Measurements from ENCODE around the gene OR10C1. TPM values are rescaled to one million over a fixed set of nuclear protein-coding genes. Genes with fewer than 3 reads are reported as not detected.

OR10C1 gene
- polyA plus RNA-seq, 3 donors: not detected

GRCh38 chr6:29486577-29486976 lies 47.5 kb downstream of the OR10C1 start:
- Histone ChIP-seq H3K9me3 (replicated peaks in 1 of 2; ENCODE audit: control insufficient read depth in 1 of 2, insufficient read depth in 1 of 2, low read length in 2 of 2) (no peaks in the 10 kb centered on the region), H3K4me2 (replicated peaks; ENCODE audit: extremely low read depth, low read length, poor library complexity, severe bottlenecking) (no peak overlapping the region), H3K36me3 (replicated peaks in 1 of 2; ENCODE audit: control insufficient read depth in 1 of 2, insufficient read depth in 2 of 2, low read length in 2 of 2) (no peaks in the 10 kb centered on the region), H3K27me3 (ENCODE audit: control insufficient read depth in 2 of 2, insufficient read depth in 2 of 2, low read length in 2 of 2) (no peaks in the 10 kb centered on the region), H3K4me3 (replicated peaks in 1 of 3; ENCODE audit: low read depth in 2 of 3, low read length in 3 of 3) (no peak overlapping the region), H3K9ac (ENCODE audit: insufficient read depth, low read length, poor library complexity, severe bottlenecking) (no peak overlapping the region), H3K79me2 (ENCODE audit: insufficient read depth, low read length) (no peaks in the 10 kb centered on the region), H3K4me1 (ENCODE audit: control insufficient read depth in 1 of 2, insufficient read depth in 2 of 2, low read length in 2 of 2) (no peaks in the 10 kb centered on the region), H2AFZ (ENCODE audit: insufficient read depth, low read depth, low read length, poor library complexity, severe bottlenecking) (no peak overlapping the region), H4K20me1 (ENCODE audit: insufficient read depth, low read length) (no peaks in the 10 kb centered on the region), H3K27ac (ENCODE audit: low read depth in 1 of 2, low read length in 2 of 2) (no peak overlapping the region)
- DNase-seq: no peak
- intact Hi-C loops (cut with micrococcal nuclease): no loop called here
- no peak overlapping the region for H3K4me3 Mint-ChIP-seq
- TF ChIP-seq, protein P1, sequence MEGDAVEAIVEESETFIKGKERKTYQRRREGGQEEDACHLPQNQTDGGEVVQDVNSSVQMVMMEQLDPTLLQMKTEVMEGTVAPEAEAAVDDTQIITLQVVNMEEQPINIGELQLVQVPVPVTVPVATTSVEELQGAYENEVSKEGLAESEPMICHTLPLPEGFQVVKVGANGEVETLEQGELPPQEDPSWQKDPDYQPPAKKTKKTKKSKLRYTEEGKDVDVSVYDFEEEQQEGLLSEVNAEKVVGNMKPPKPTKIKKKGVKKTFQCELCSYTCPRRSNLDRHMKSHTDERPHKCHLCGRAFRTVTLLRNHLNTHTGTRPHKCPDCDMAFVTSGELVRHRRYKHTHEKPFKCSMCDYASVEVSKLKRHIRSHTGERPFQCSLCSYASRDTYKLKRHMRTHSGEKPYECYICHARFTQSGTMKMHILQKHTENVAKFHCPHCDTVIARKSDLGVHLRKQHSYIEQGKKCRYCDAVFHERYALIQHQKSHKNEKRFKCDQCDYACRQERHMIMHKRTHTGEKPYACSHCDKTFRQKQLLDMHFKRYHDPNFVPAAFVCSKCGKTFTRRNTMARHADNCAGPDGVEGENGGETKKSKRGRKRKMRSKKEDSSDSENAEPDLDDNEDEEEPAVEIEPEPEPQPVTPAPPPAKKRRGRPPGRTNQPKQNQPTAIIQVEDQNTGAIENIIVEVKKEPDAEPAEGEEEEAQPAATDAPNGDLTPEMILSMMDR (IDR thresholded peaks at IDR 0.05): no peak
- peaks cover 0 to 2% (median 0%) of the 10 kb centered on the region in 3 donors for H3K27me3 Mint-ChIP-seq (ENCODE audit: low read depth in 3 of 3)
- H3K27ac Mint-ChIP-seq: no peak overlapping the region
- no CpG with 5 or more reads among the region's 4 CpGs for WGBS (ENCODE audit: insufficient coverage)
- H3K36me3 Mint-ChIP-seq: no peaks in the 10 kb centered on the region
- H3K4me1 Mint-ChIP-seq: peaks cover 4% of the 10 kb centered on the region
- peaks cover 0 to 4% (median 1%) of the 10 kb centered on the region in 7 donors for H3K9me3 Mint-ChIP-seq

DNA sequence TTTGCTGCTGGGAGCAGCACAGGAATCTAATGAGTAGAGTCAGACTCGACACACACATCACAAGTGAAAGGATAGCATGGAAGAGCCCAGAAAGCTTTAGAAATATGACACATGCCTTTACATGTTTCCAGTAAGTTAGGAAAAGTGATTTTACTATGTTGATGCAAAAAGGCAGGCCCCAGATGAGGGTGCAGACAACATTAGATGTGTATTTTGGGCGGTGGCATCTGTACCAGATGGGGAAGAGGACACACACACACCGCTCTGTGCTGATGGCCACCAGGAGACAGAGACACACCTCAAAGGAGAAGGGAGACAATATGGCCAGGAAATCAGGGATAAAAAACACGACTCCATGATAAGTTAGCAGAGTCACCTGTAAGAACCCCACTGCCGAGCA lies 48.0 kb downstream of the OR10C1 start:
- no peak overlapping the region for H2AFZ ChIP-seq (ENCODE audit: insufficient read depth, low read depth, low read length, poor library complexity, severe bottlenecking)
- no peaks in the 10 kb centered on the region for H3K27me3 ChIP-seq (ENCODE audit: control insufficient read depth in 2 of 2, insufficient read depth in 2 of 2, low read length in 2 of 2)
- TF ChIP-seq, protein P1 (IDR thresholded peaks at IDR 0.05): no peak
- no peak overlapping the region for H3K9ac ChIP-seq (ENCODE audit: insufficient read depth, low read length, poor library complexity, severe bottlenecking)
- H3K27ac ChIP-seq (ENCODE audit: low read depth in 1 of 2, low read length in 2 of 2): no peak overlapping the region
- 100% methylated on average over 3 of the region's 5 CpGs for WGBS (ENCODE audit: insufficient coverage)
- no peaks in the 10 kb centered on the region for H3K36me3 ChIP-seq (replicated peaks in 1 of 2; ENCODE audit: control insufficient read depth in 1 of 2, insufficient read depth in 2 of 2, low read length in 2 of 2)
- H3K4me2 ChIP-seq (replicated peaks; ENCODE audit: extremely low read depth, low read length, poor library complexity, severe bottlenecking): no peak overlapping the region
- H3K79me2 ChIP-seq (ENCODE audit: insufficient read depth, low read length): no peaks in the 10 kb centered on the region
- peaks cover 0 to 3% (median 0%) of the 10 kb centered on the region in 7 donors for H3K9me3 Mint-ChIP-seq
- no peaks in the 10 kb centered on the region for H4K20me1 ChIP-seq (ENCODE audit: insufficient read depth, low read length)
- no peak overlapping the region for H3K4me3 Mint-ChIP-seq
- no peak for DNase-seq
- H3K36me3 Mint-ChIP-seq: no peaks in the 10 kb centered on the region
- intact Hi-C loops (cut with micrococcal nuclease): no loop called here
- H3K27ac Mint-ChIP-seq: no peak overlapping the region
- no peak overlapping the region for H3K4me3 ChIP-seq (replicated peaks in 1 of 3; ENCODE audit: low read depth in 2 of 3, low read length in 3 of 3)
- peaks cover 4% of the 10 kb centered on the region for H3K4me1 Mint-ChIP-seq
- H3K27me3 Mint-ChIP-seq (ENCODE audit: low read depth in 3 of 3): peaks cover 0 to 2% (median 0%) of the 10 kb centered on the region in 3 donors
- H3K4me1 ChIP-seq (ENCODE audit: control insufficient read depth in 1 of 2, insufficient read depth in 2 of 2, low read length in 2 of 2): no peaks in the 10 kb centered on the region
- H3K9me3 ChIP-seq (replicated peaks in 1 of 2; ENCODE audit: control insufficient read depth in 1 of 2, insufficient read depth in 1 of 2, low read length in 2 of 2): no peaks in the 10 kb centered on the region

Measured in CD14-positive monocyte (primary cell).